A549 treated with dexamethasone at 1 μM for 4 hours (cell line): ENCODE results near the gene TMEM219. TPM values are rescaled to one million over a fixed set of nuclear protein-coding genes. Genes with fewer than 3 reads are reported as not detected.

Experiments used
- total RNA-seq: library from RNA; stranded (reverse); fragments of 200-300 nt; extraction: Qiagen RNA extraction; gene quantifications from 5 replicates; pipeline ENCODE4 v1.2.3, GENCODE V29; 2022

Gene TMEM219
- 89.3 to 94.5 TPM (median 91.1 TPM) in 5 replicates for total RNA-seq

DNA sequence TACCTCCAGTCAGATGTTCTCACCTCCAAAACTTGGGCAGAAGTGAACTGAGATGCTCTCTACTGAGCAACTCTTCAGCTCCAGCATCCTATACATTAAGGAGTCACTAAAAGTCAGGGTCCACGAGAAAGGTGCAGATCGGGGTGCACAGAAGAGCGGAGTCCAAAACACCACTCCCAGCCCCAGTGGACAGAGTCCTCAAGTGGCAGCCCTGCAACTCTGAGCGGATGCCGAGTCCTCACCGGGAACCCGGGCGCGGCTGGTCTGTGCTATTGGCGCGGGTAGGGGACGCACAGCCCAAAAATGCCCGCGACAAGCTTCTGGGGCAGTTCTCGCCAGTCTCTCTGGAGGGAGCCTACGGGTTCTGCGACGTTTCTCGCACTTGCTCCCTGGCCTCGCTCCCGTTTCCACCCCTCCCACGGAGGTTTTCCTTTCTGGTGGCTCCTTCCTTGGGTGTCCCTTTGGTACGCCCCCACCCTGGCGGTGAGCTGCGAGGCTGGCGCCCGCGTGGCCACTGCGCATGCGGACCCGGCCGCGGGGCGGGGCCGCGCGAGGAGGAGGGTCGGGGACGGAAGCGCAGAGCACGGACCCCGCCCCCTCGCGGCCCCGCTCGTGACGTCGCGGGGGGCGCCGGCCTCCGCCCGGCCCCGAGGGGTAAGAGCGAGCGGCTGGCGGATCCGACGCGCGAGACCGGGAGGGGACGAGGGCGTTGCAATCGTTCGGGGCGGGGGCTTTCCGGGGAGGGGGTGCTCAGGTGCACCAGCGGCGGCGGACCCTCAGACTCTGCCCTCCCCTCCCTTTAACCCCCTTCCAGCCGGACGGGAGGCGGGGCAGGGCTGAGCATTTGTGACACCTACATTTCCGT lies at the start of gene TMEM219:
Gene TMEM219, plus strand, starts transcription at position 601 of the 865 bp plus-strand sequence. CDS start 1,065 bp downstream, outside the sequence.

GRCh38 chr16:29925781-29926710 lies 35.8 kb upstream of the TMEM219 start, which contains the start of gene KCTD13:
KCTD13 (minus strand) TSS chr16:29926226; CDS start chr16:29926033, 193 bp downstream.

GRCh38 chr16:29973384-29974246 lies 11.7 kb downstream of the TMEM219 start, which contains the start of gene TAOK2:
TAOK2 (plus strand) TSS chr16:29973868; CDS start chr16:29977773, 3,905 bp downstream.

DNA sequence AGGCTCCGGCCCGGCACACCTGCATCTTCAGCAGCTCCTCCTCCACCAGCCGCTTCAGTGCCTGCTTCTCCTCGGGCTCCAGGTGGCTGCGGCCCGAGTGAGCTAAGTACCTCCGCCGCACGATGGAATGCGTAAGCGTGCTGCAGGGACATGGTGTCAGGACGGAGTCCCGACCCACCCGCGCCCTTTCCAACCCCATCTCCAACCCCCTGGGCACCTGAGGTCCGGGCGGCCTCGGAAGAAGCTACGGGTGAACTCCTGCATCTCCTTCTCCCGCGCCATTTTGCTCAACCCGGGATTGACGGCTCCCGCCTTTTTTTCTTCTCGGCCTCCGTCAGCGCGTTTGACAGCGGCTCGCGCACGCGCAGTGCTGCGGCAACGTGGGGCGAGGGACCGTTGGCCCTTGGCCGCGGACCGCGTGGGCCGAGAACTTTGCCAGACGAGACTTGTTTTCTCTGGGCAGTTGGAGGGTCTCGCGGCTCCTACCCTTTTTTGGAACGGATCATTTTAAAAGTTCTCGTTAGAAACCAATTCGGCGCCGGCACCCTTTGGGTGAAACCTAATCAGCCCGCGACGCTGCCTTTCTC lies 33.5 kb downstream of the TMEM219 start, which contains the start of gene HIRIP3:
Gene HIRIP3, minus strand, starts transcription at position 294 of the 587 bp plus-strand sequence. Its CDS starts 12 bp downstream, at position 282.

GRCh38 chr16:29995911-29996765 lies 34.3 kb downstream of the TMEM219 start, which contains the start of gene INO80E:
INO80E (plus strand) TSS chr16:29996241; CDS start chr16:29996311, 70 bp downstream.

GRCh38 chr16:30010844-30011713 lies 49.2 kb downstream of the TMEM219 start, which contains the start of gene DOC2A:
DOC2A (minus strand) TSS chr16:30011027; CDS start chr16:30010222, 805 bp downstream.

Other genes with a start within 250 kb of the TMEM219 start
- not detected in 5 replicates for gene C16orf54, start 216.1 kb upstream of the TMEM219 start, total RNA-seq
- gene ZG16, start 183.8 kb upstream of the TMEM219 start, total RNA-seq = not detected in 5 replicates
- gene KIF22, start 171.3 kb upstream of the TMEM219 start, total RNA-seq = 71.9 to 84.6 TPM (median 83.7 TPM) in 5 replicates
- 141 to 189 TPM (median 187 TPM) in 5 replicates for gene MAZ, start 155.6 kb upstream of the TMEM219 start, total RNA-seq
- gene PRRT2, start 149.9 kb upstream of the TMEM219 start, total RNA-seq = 0.26 to 0.40 TPM (median 0.35 TPM) in 5 replicates
- 33.9 to 40.8 TPM (median 39.6 TPM) in 5 replicates for gene PAGR1, start 145.9 kb upstream of the TMEM219 start, total RNA-seq
- gene MVP, start 141.6 kb upstream of the TMEM219 start, total RNA-seq = 113 to 149 TPM (median 141 TPM) in 5 replicates
- gene CDIPT, start 98.9 kb upstream of the TMEM219 start, total RNA-seq = 59.0 to 84.9 TPM (median 82.5 TPM) in 5 replicates
- 16.1 to 23.9 TPM (median 22.1 TPM) in 5 replicates for gene SEZ6L2, start 62.5 kb upstream of the TMEM219 start, total RNA-seq
- gene ASPHD1, start 61.6 kb upstream of the TMEM219 start, total RNA-seq = 15.9 to 21.5 TPM (median 20.0 TPM) in 5 replicates
- gene KCTD13, start 35.9 kb upstream of the TMEM219 start, total RNA-seq = 9.1 to 15.4 TPM (median 13.8 TPM) in 5 replicates
- 20.5 to 33.5 TPM (median 31.0 TPM) in 5 replicates for gene TAOK2, start 11.8 kb downstream of the TMEM219 start, total RNA-seq
- gene HIRIP3, start 33.5 kb downstream of the TMEM219 start, total RNA-seq = 14.7 to 16.6 TPM (median 15.4 TPM) in 5 replicates
- 112 to 117 TPM (median 114 TPM) in 5 replicates for gene INO80E, start 34.2 kb downstream of the TMEM219 start, total RNA-seq
- 1.5 to 2.4 TPM (median 1.9 TPM) in 5 replicates for gene DOC2A, start 48.9 kb downstream of the TMEM219 start, total RNA-seq
- not detected in 5 replicates for gene C16orf92, start 61.1 kb downstream of the TMEM219 start, total RNA-seq
- 0.14 to 0.31 TPM (median 0.22 TPM) in 5 replicates for gene TLCD3B, start 69.2 kb downstream of the TMEM219 start, total RNA-seq
- gene ALDOA, start 103.7 kb downstream of the TMEM219 start, total RNA-seq = 1,418 to 1,815 TPM (median 1,742 TPM) in 5 replicates
- 114 to 146 TPM (median 142 TPM) in 5 replicates for gene PPP4C, start 113.9 kb downstream of the TMEM219 start, total RNA-seq
- 0.12 to 0.42 TPM (median 0.29 TPM) in 5 replicates for gene TBX6, start 129.8 kb downstream of the TMEM219 start, total RNA-seq
- 4.7 to 8.8 TPM (median 7.5 TPM) in 5 replicates for gene YPEL3, start 134.1 kb downstream of the TMEM219 start, total RNA-seq
- 1.1 to 1.7 TPM (median 1.2 TPM) in 5 replicates for gene GDPD3, start 151.5 kb downstream of the TMEM219 start, total RNA-seq
- gene MAPK3, start 161.1 kb downstream of the TMEM219 start, total RNA-seq = 34.5 to 37.6 TPM (median 36.5 TPM) in 5 replicates
- gene CORO1A, start 221.5 kb downstream of the TMEM219 start, total RNA-seq = 2.0 to 3.3 TPM (median 3.0 TPM) in 5 replicates
- gene BOLA2B, start 231.6 kb downstream of the TMEM219 start, total RNA-seq = 145 to 190 TPM (median 152 TPM) in 5 replicates
- gene SLX1A, start 231.8 kb downstream of the TMEM219 start, total RNA-seq = 3.4 to 20.4 TPM (median 6.7 TPM) in 5 replicates
- gene SULT1A3, start 237.2 kb downstream of the TMEM219 start, total RNA-seq = 3.1 to 8.8 TPM (median 5.6 TPM) in 5 replicates